GM18508 (cell line): ENCODE results near the gene TGFB1I1.
"Not testable (repeated sequence)": the region's sequence is repeated elsewhere in the genome, so short reads cannot be mapped to it uniquely, and the experiment has no call there.

Experiments used
- ATAC-seq: cut with Tn5 transposase; IDR thresholded peaks from one replicate; pipeline ENCODE4 v1.9.1; 2021; ENCODE audit warnings: moderate number of reproducible peaks; ENCODE audit not compliant: insufficient read depth, unreplicated experiment

Gene TGFB1I1

GRCh38 chr16:31507929-31508705, 36.2 kb downstream of the TGFB1I1 start, which contains the start of gene RUSF1:
Gene RUSF1, minus strand, starts transcription at chr16:31508391. Its CDS starts 18 bp downstream, at chr16:31508373.
- ATAC-seq: peak; percentile 76

GRCh38 chr16:31508706-31509195, 36.8 kb downstream of the TGFB1I1 start:
- ATAC-seq: no peak

- no peak for ATAC-seq
Observed at GRCh38 chr16:31513126-31513525, 41.2 kb downstream of the TGFB1I1 start.

- no peak for ATAC-seq
Observed at GRCh38 chr16:31513884-31514283, 41.9 kb downstream of the TGFB1I1 start.

GRCh38 chr16:31517800-31518402, 45.9 kb downstream of the TGFB1I1 start:
- no peak for ATAC-seq

GRCh38 chr16:31519759-31520431, 47.9 kb downstream of the TGFB1I1 start:
- no peak for ATAC-seq

GRCh38 chr16:31521368-31521767, 49.4 kb downstream of the TGFB1I1 start:
- no peak for ATAC-seq

GRCh38 chr16:31522071-31522470, 50.1 kb downstream of the TGFB1I1 start:
- ATAC-seq: no peak

- not testable (repeated sequence) for ATAC-seq
Observed at GRCh38 chr16:31523768-31524167, 51.8 kb downstream of the TGFB1I1 start.

- ATAC-seq: no peak
Observed at GRCh38 chr16:31525113-31525512, 53.2 kb downstream of the TGFB1I1 start.
